HepG2 (cell line): Measurements from ENCODE around the gene DENND4A. TPM values are rescaled to one million over a fixed set of nuclear protein-coding genes. Genes with fewer than 3 reads are reported as not detected.

Experiments
- FLYWCH1 ChIP-seq: sonication (generic); formaldehyde crosslinking; IDR thresholded peaks from 2 replicates; pipeline ENCODE4 v1.8.1; 2023; ENCODE audit warnings: mild to moderate bottlenecking, missing genetic modification reagents
- GLI4 ChIP-seq: sonication (generic); formaldehyde crosslinking; IDR thresholded peaks from 2 replicates; pipeline ENCODE4 v1.5.1; 2020; ENCODE audit warnings: missing genetic modification reagents, mild to moderate bottlenecking, moderate library complexity, borderline replicate concordance
- PCBP2 ChIP-seq: fragments of 200-400 bp; formaldehyde crosslinking; optimal IDR thresholded peaks from 2 replicates; pipeline ENCODE3; 2018; ENCODE audit warnings: low read length, low read depth; ENCODE audit not compliant: poor library complexity, severe bottlenecking
- POLR2G ChIP-seq: fragments of 200-400 bp; formaldehyde crosslinking; IDR thresholded peaks from 2 replicates; pipeline ENCODE4 v1.6.1; 2018; ENCODE audit warnings: mild to moderate bottlenecking, low read depth, low read length, moderate library complexity
- RORA ChIP-seq: sonication (generic); formaldehyde crosslinking; IDR thresholded peaks from 2 replicates; pipeline ENCODE4 v1.5.0; 2020; ENCODE audit warnings: mild to moderate bottlenecking, missing genetic modification reagents, moderate library complexity
- THYN1 ChIP-seq: sonication (generic); formaldehyde crosslinking; IDR thresholded peaks from 2 replicates; pipeline ENCODE4 v1.8.1; 2023; ENCODE audit warnings: low read depth, mild to moderate bottlenecking, moderate library complexity, missing genetic modification reagents, borderline replicate concordance
- TMF1 ChIP-seq: sonication (generic); formaldehyde crosslinking; IDR thresholded peaks from 2 replicates; pipeline ENCODE4 v1.8.1; 2022; ENCODE audit warnings: low read depth, missing genetic modification reagents
- TSC22D2 ChIP-seq: sonication (generic); formaldehyde crosslinking; IDR thresholded peaks from 2 replicates; pipeline ENCODE4 v1.5.1; 2020; ENCODE audit warnings: missing genetic modification reagents, mild to moderate bottlenecking, borderline replicate concordance
- ZFY ChIP-seq: sonication (generic); formaldehyde crosslinking; IDR thresholded peaks from 2 replicates; pipeline ENCODE4 v1.4.0; 2020; ENCODE audit warnings: missing genetic modification reagents
- ZNF205 ChIP-seq: IDR thresholded peaks from 2 replicates; pipeline ENCODE4 v1.6.1; 2018; ENCODE audit warnings: missing biosample characterization, missing genetic modification reagents
- ZNF232 ChIP-seq: sonication (generic); formaldehyde crosslinking; IDR thresholded peaks from 2 replicates; pipeline ENCODE4 v1.4.0; 2020; ENCODE audit warnings: missing genetic modification reagents, borderline replicate concordance
- ZNF274 ChIP-seq: sonication (generic); formaldehyde crosslinking; IDR thresholded peaks from 2 replicates; pipeline ENCODE4 v1.5.1; 2020; ENCODE audit warnings: mild to moderate bottlenecking, missing genetic modification reagents
- ZNF451 ChIP-seq: sonication (generic); formaldehyde crosslinking; IDR thresholded peaks from 2 replicates; pipeline ENCODE4 v1.5.0; 2020; ENCODE audit warnings: mild to moderate bottlenecking, missing genetic modification reagents
- ZNF496 ChIP-seq: sonication (generic); formaldehyde crosslinking; IDR thresholded peaks from 2 replicates; pipeline ENCODE4 v1.8.1; 2023; ENCODE audit warnings: mild to moderate bottlenecking, moderate library complexity, missing genetic modification reagents; ENCODE audit not compliant: insufficient replicate concordance
- ZNF841 ChIP-seq: sonication (generic); formaldehyde crosslinking; IDR thresholded peaks from 2 replicates; pipeline ENCODE4 v1.8.1; 2023; ENCODE audit warnings: missing genetic modification reagents, borderline replicate concordance
- polyA plus RNA-seq, 8 experiments: library from polyadenylated mRNA; depleted of rRNA in 3 of 8; stranded (reverse) in 7 of 8; unstranded in 1 of 8; fragments of >200 nt; fragmentation: Illumina TruSeq in 4 of 8; extraction: Trizol in 4 of 8; gene quantifications; 2 replicates each; pipeline versions ENCODE4 v1.2.1 to v1.2.3, GENCODE V29; 2011 to 2016; ENCODE audit warnings: low read depth in 4 of 8, missing spikeins in 1 of 8, mixed read lengths in 1 of 8; ENCODE audit not compliant: insufficient read depth in 1 of 8
- total RNA-seq, 5 experiments: library from RNA; depleted of rRNA; stranded (reverse); fragments of >200 nt; fragmentation: Illumina TruSeq; extraction: Trizol; gene quantifications; 2 replicates each; pipeline ENCODE4 v1.2.3, GENCODE V29; 2016; ENCODE audit warnings: low read depth in 1 of 5
- TF ChIP-seq, protein P1 (sequence below): sonication (generic); formaldehyde crosslinking; IDR thresholded peaks from 2 replicates; pipeline ENCODE4 v1.5.0; 2020; ENCODE audit warnings: missing genetic modification reagents, mild to moderate bottlenecking, borderline replicate concordance
- TF ChIP-seq, protein P2 (sequence below): sonication (generic); formaldehyde crosslinking; IDR thresholded peaks from 2 replicates; pipeline ENCODE4 v1.4.0; 2020; ENCODE audit warnings: missing genetic modification reagents, borderline replicate concordance
- TF ChIP-seq, protein P3 (sequence below): sonication (generic); formaldehyde crosslinking; IDR thresholded peaks from 2 replicates; pipeline ENCODE4 v1.8.0; 2022; ENCODE audit warnings: missing genetic modification reagents, mild to moderate bottlenecking, moderate library complexity, borderline replicate concordance
- TF ChIP-seq, protein P4 (sequence below): IDR thresholded peaks from 2 replicates; pipeline ENCODE4 v1.6.1; 2012; ENCODE audit warnings: low read depth, low read length, improper control_type of control experiment
- TF ChIP-seq, protein P5 (sequence below): sonication (generic); formaldehyde crosslinking; IDR thresholded peaks from 2 replicates; pipeline ENCODE4 v1.8.0; 2022; ENCODE audit warnings: mild to moderate bottlenecking, missing genetic modification reagents

DENND4A gene
- total and polyA plus RNA-seq, 2 of the 13 experiments (the other 11 are each of a cell fraction or from before 2014, with no cell fraction given) = 13.2 to 18.6 TPM

DNA sequence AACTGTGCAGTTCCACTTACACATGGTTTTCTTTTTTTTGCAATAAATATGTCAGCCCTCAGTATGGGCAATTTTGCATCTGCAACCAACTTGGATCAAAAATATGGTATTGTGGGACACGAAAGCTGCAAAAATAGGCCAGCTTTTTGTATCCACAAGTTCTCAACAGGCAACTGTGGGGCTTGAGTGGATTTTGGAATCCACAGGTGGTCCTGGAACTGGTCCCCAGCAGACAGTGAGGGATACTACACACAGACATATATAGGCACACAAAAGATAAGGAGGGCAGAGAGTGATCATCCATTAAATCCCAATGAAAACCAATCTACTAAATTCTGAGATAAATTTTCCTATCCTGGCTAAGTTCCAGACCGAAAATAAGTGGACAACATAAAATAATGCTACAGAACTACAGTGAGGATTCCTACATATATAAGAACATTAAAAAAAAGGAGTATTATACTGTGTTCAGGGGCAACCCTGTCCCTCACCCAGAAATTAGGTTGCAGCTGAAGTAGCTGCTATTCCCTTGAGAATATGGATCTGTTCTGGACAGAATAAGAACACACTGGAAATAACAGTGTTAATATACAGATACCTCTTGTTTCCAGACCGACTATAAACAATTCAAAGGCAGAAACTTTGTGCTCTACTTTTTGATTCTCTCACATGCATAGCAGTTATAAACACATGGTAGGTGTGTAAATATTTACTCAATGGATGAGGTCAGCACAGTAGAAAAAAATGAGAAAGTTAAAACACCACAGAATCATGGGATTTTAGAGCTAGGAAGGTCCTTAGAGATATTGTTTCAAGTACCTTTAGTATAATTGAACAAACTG is 25.4 kb downstream of the DENND4A start (continued):
- no peak for TF ChIP-seq ZNF232 (CRISPR knock-in tag)
- TF ChIP-seq GLI4 (CRISPR knock-in tag) = no peak
- no peak for TF ChIP-seq THYN1 (CRISPR knock-in tag)
- peak; percentile 94 for TF ChIP-seq ZNF205
- no peak for TF ChIP-seq ZNF496 (CRISPR knock-in tag)
- TF ChIP-seq ZNF841 (CRISPR knock-in tag) = no peak
- TF ChIP-seq PCBP2 = no peak
- TF ChIP-seq, protein P1, sequence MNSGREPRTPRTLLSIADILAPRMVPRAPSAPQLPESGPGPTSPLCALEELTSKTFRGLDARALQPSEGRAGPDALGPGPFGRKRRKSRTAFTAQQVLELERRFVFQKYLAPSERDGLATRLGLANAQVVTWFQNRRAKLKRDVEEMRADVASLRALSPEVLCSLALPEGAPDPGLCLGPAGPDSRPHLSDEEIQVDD (CRISPR knock-in tag) = no peak
- TF ChIP-seq, protein P2, sequence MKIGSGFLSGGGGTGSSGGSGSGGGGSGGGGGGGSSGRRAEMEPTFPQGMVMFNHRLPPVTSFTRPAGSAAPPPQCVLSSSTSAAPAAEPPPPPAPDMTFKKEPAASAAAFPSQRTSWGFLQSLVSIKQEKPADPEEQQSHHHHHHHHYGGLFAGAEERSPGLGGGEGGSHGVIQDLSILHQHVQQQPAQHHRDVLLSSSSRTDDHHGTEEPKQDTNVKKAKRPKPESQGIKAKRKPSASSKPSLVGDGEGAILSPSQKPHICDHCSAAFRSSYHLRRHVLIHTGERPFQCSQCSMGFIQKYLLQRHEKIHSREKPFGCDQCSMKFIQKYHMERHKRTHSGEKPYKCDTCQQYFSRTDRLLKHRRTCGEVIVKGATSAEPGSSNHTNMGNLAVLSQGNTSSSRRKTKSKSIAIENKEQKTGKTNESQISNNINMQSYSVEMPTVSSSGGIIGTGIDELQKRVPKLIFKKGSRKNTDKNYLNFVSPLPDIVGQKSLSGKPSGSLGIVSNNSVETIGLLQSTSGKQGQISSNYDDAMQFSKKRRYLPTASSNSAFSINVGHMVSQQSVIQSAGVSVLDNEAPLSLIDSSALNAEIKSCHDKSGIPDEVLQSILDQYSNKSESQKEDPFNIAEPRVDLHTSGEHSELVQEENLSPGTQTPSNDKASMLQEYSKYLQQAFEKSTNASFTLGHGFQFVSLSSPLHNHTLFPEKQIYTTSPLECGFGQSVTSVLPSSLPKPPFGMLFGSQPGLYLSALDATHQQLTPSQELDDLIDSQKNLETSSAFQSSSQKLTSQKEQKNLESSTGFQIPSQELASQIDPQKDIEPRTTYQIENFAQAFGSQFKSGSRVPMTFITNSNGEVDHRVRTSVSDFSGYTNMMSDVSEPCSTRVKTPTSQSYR (CRISPR knock-in tag) = no peak
- TF ChIP-seq FLYWCH1 (CRISPR knock-in tag) = no peak
- TF ChIP-seq ZNF451 = no peak
- TF ChIP-seq TSC22D2 (CRISPR knock-in tag) = no peak
- TF ChIP-seq, protein P3, sequence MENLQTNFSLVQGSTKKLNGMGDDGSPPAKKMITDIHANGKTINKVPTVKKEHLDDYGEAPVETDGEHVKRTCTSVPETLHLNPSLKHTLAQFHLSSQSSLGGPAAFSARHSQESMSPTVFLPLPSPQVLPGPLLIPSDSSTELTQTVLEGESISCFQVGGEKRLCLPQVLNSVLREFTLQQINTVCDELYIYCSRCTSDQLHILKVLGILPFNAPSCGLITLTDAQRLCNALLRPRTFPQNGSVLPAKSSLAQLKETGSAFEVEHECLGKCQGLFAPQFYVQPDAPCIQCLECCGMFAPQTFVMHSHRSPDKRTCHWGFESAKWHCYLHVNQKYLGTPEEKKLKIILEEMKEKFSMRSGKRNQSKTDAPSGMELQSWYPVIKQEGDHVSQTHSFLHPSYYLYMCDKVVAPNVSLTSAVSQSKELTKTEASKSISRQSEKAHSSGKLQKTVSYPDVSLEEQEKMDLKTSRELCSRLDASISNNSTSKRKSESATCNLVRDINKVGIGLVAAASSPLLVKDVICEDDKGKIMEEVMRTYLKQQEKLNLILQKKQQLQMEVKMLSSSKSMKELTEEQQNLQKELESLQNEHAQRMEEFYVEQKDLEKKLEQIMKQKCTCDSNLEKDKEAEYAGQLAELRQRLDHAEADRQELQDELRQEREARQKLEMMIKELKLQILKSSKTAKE (CRISPR knock-in tag) = no peak
- TF ChIP-seq, protein P4, sequence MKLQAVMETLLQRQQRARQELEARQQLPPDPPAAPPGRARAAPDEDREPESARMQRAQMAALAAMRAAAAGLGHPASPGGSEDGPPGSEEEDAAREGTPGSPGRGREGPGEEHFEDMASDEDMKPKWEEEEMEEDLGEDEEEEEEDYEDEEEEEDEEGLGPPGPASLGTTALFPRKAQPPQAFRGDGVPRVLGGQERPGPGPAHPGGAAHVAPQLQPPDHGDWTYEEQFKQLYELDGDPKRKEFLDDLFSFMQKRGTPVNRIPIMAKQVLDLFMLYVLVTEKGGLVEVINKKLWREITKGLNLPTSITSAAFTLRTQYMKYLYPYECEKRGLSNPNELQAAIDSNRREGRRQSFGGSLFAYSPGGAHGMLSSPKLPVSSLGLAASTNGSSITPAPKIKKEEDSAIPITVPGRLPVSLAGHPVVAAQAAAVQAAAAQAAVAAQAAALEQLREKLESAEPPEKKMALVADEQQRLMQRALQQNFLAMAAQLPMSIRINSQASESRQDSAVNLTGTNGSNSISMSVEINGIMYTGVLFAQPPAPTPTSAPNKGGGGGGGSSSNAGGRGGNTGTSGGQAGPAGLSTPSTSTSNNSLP = 0 out of 2 replicates have a peak, but pooled peaks have one; percentile 7
- TF ChIP-seq RORA (CRISPR knock-in tag) = no peak
- TF ChIP-seq ZNF274 (CRISPR knock-in tag) = no peak
- TF ChIP-seq, protein P5, sequence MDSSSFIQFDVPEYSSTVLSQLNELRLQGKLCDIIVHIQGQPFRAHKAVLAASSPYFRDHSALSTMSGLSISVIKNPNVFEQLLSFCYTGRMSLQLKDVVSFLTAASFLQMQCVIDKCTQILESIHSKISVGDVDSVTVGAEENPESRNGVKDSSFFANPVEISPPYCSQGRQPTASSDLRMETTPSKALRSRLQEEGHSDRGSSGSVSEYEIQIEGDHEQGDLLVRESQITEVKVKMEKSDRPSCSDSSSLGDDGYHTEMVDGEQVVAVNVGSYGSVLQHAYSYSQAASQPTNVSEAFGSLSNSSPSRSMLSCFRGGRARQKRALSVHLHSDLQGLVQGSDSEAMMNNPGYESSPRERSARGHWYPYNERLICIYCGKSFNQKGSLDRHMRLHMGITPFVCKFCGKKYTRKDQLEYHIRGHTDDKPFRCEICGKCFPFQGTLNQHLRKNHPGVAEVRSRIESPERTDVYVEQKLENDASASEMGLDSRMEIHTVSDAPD = no peak
- TF ChIP-seq TMF1 = no peak
- TF ChIP-seq POLR2G = no peak
- TF ChIP-seq ZFY = no peak
